Measurements from ENCODE around the gene GAREM2. TPM values are rescaled to one million over a fixed set of nuclear protein-coding genes. Genes with fewer than 3 reads are reported as not detected.
"Not testable (repeated sequence)": the region's sequence is repeated elsewhere in the genome, so short reads cannot be mapped to it uniquely, and the experiment has no call there.

Gene GAREM2
- 1 to 10 TPM; 6.2 to 9.0 (median 6.9) TPM for polyA plus RNA-seq (ENCODE audit: insufficient read length in 4 of 4)

- DNase-seq (ENCODE audit: low read depth in 4 of 4, low spot score in 3 of 4) = no peak
Measured at GRCh38 chr2:26172871-26173775, at the start of gene GAREM2. TSS of gene GAREM2 (plus strand) at chr2:26173088. CDS start at chr2:26173221, 133 bp downstream.

GRCh38 chr2:26123426-26123825 lies 49.5 kb upstream of the GAREM2 start:
- DNase-seq (ENCODE audit: low read depth in 4 of 4, low spot score in 3 of 4) = no peak

- DNase-seq (ENCODE audit: low read depth in 4 of 4, low spot score in 3 of 4) = no peak
Measured at GRCh38 chr2:26126074-26126473, 46.8 kb upstream of the GAREM2 start.

GRCh38 chr2:26128176-26128575 lies 44.7 kb upstream of the GAREM2 start:
- DNase-seq (ENCODE audit: low read depth in 4 of 4, low spot score in 3 of 4) = no peak

GRCh38 chr2:26130763-26131162 lies 42.1 kb upstream of the GAREM2 start:
- DNase-seq (ENCODE audit: low read depth in 4 of 4, low spot score in 3 of 4) = no peak

- no peak for DNase-seq (ENCODE audit: low read depth in 4 of 4, low spot score in 3 of 4)
Measured at GRCh38 chr2:26136451-26136850, 36.4 kb upstream of the GAREM2 start.

- DNase-seq (ENCODE audit: low read depth in 4 of 4, low spot score in 3 of 4) = no peak
Measured at GRCh38 chr2:26139269-26140183, 33.4 kb upstream of the GAREM2 start.

GRCh38 chr2:26141145-26141769 lies 31.6 kb upstream of the GAREM2 start:
- no peak for DNase-seq (ENCODE audit: low read depth in 4 of 4, low spot score in 3 of 4)

- DNase-seq (ENCODE audit: low read depth in 4 of 4, low spot score in 3 of 4) = no peak
Measured at GRCh38 chr2:26144031-26144430, 28.9 kb upstream of the GAREM2 start.

- peak; percentile 30 to 35 (median 32) for DNase-seq (ENCODE audit: low read depth in 4 of 4, low spot score in 3 of 4)
Measured at GRCh38 chr2:26144953-26145680, 27.8 kb upstream of the GAREM2 start.

- DNase-seq (ENCODE audit: low read depth in 4 of 4, low spot score in 3 of 4) = no peak
Measured at GRCh38 chr2:26148501-26148900, 24.4 kb upstream of the GAREM2 start.

- DNase-seq (ENCODE audit: low read depth in 4 of 4, low spot score in 3 of 4) = no peak
Measured at GRCh38 chr2:26150243-26150642, 22.6 kb upstream of the GAREM2 start.

- DNase-seq (ENCODE audit: low read depth in 4 of 4, low spot score in 3 of 4) = no peak
Measured at GRCh38 chr2:26157580-26157979, 15.3 kb upstream of the GAREM2 start.

- no peak for DNase-seq (ENCODE audit: low read depth in 4 of 4, low spot score in 3 of 4)
Measured at GRCh38 chr2:26161926-26162325, 11.0 kb upstream of the GAREM2 start.

GRCh38 chr2:26162963-26163362 lies 9.9 kb upstream of the GAREM2 start:
- DNase-seq (ENCODE audit: low read depth in 4 of 4, low spot score in 3 of 4) = no peak

- DNase-seq (ENCODE audit: low read depth in 4 of 4, low spot score in 3 of 4) = no peak
Measured at GRCh38 chr2:26164231-26164630, 8.7 kb upstream of the GAREM2 start.

GRCh38 chr2:26164641-26165211 lies 8.2 kb upstream of the GAREM2 start:
- DNase-seq (ENCODE audit: low read depth in 4 of 4, low spot score in 3 of 4) = no peak

GRCh38 chr2:26165403-26165802 lies 7.5 kb upstream of the GAREM2 start:
- DNase-seq (ENCODE audit: low read depth in 4 of 4, low spot score in 3 of 4) = no peak

- not testable (repeated sequence) for DNase-seq (ENCODE audit: low read depth in 4 of 4, low spot score in 3 of 4)
Measured at GRCh38 chr2:26166541-26166940, 6.3 kb upstream of the GAREM2 start.

GRCh38 chr2:26168785-26169184 lies 4.1 kb upstream of the GAREM2 start:
- DNase-seq (ENCODE audit: low read depth in 4 of 4, low spot score in 3 of 4) = no peak
